ENCODE measurements around the gene NRDE2.

Gene NRDE2

GRCh38 chr14:90331497-90332270 lies at the start of gene NRDE2:
Gene NRDE2 (minus strand): TSS chr14:90331941. CDS start chr14:90331904, 37 bp downstream.
- DNase-seq, result peak; percentile 74

GRCh38 chr14:90381011-90381786 lies 49.5 kb upstream of the NRDE2 start:
- no peak for DNase-seq

- DNase-seq, result no peak
These were observed 47.4 kb upstream of the NRDE2 start for GRCh38 chr14:90379106-90379505.

GRCh38 chr14:90378249-90378648 lies 46.5 kb upstream of the NRDE2 start:
- no peak for DNase-seq

GRCh38 chr14:90375934-90376333 lies 44.2 kb upstream of the NRDE2 start:
- DNase-seq, result no peak

- DNase-seq, result no peak
These were observed 43.1 kb upstream of the NRDE2 start for GRCh38 chr14:90374813-90375212.

- no peak for DNase-seq
These were observed 42.1 kb upstream of the NRDE2 start for GRCh38 chr14:90373887-90374286.

GRCh38 chr14:90368946-90369721 lies 37.4 kb upstream of the NRDE2 start:
- no peak for DNase-seq

- DNase-seq, result no peak
These were observed 30.8 kb upstream of the NRDE2 start for GRCh38 chr14:90362558-90362896.

- DNase-seq, result no peak
These were observed 30.3 kb upstream of the NRDE2 start for GRCh38 chr14:90361865-90362557.

- no peak for DNase-seq
These were observed 26.6 kb upstream of the NRDE2 start for GRCh38 chr14:90358359-90358758.

GRCh38 chr14:90356925-90357324 lies 25.2 kb upstream of the NRDE2 start:
- no peak for DNase-seq

GRCh38 chr14:90355540-90356518 lies 24.1 kb upstream of the NRDE2 start:
- DNase-seq, result no peak

GRCh38 chr14:90354551-90355298 lies 23.0 kb upstream of the NRDE2 start:
- DNase-seq, result no peak

GRCh38 chr14:90349739-90350138 lies 18.0 kb upstream of the NRDE2 start:
- DNase-seq, result no peak

GRCh38 chr14:90348270-90348669 lies 16.5 kb upstream of the NRDE2 start:
- no peak for DNase-seq

- DNase-seq, result no peak
These were observed 13.5 kb upstream of the NRDE2 start for GRCh38 chr14:90345239-90345557.

GRCh38 chr14:90344331-90345238 lies 12.8 kb upstream of the NRDE2 start:
- no peak for DNase-seq

GRCh38 chr14:90342327-90342726 lies 10.6 kb upstream of the NRDE2 start:
- DNase-seq, result no peak

GRCh38 chr14:90341784-90342183 lies 10.0 kb upstream of the NRDE2 start:
- DNase-seq, result no peak
